DMS79 treated with DMSO at 0.1 percent for 48 hours (cell line): Measurements from ENCODE around the gene CLEC3B.
"Not testable (repeated sequence)": the region's sequence is repeated elsewhere in the genome, so short reads cannot be mapped to it uniquely, and the experiment has no call there.

Source experiments
- DNase-seq: peaks from one replicate; lab custom pipeline; 2025; lab: John Stamatoyannopoulos, UW

Gene CLEC3B

GRCh38 chr3:45026038-45026437 lies at the start of gene CLEC3B:
Gene CLEC3B, plus strand, starts transcription at chr3:45026303. Its CDS starts 60 bp downstream, at chr3:45026363.
- DNase-seq, result no peak

- peak; percentile 17 for DNase-seq
Measured at GRCh38 chr3:44981220-44981619, 44.9 kb upstream of the CLEC3B start.

- DNase-seq, result no peak
Measured at GRCh38 chr3:44981751-44982150, 44.4 kb upstream of the CLEC3B start.

GRCh38 chr3:44982817-44983216 lies 43.3 kb upstream of the CLEC3B start:
- DNase-seq, result no peak

GRCh38 chr3:44983484-44983941 lies 42.6 kb upstream of the CLEC3B start:
- peak; percentile 67 for DNase-seq

- peak; percentile 6 for DNase-seq
Measured at GRCh38 chr3:44984335-44984734, 41.8 kb upstream of the CLEC3B start.

- not testable (repeated sequence) for DNase-seq
Measured at GRCh38 chr3:44986330-44986729, 39.8 kb upstream of the CLEC3B start.

GRCh38 chr3:44987332-44987731 lies 38.8 kb upstream of the CLEC3B start:
- DNase-seq, result no peak

- no peak for DNase-seq
Measured at GRCh38 chr3:44988073-44988472, 38.0 kb upstream of the CLEC3B start.

GRCh38 chr3:44989141-44989540 lies 37.0 kb upstream of the CLEC3B start:
- no peak for DNase-seq

- no peak for DNase-seq
Measured at GRCh38 chr3:44989636-44990373, 36.3 kb upstream of the CLEC3B start.

GRCh38 chr3:44991326-44991725 lies 34.8 kb upstream of the CLEC3B start:
- DNase-seq, result no peak

- DNase-seq, result no peak
Measured at GRCh38 chr3:44992555-44993470, 33.3 kb upstream of the CLEC3B start.

GRCh38 chr3:44993471-44994205 lies 32.5 kb upstream of the CLEC3B start:
- DNase-seq, result no peak

GRCh38 chr3:44995142-44995770 lies 30.8 kb upstream of the CLEC3B start:
- DNase-seq, result peak; percentile 68

GRCh38 chr3:44996556-44996969 lies 29.5 kb upstream of the CLEC3B start:
- DNase-seq, result no peak

- peak; percentile 8 for DNase-seq
Measured at GRCh38 chr3:44999782-45000181, 26.3 kb upstream of the CLEC3B start.

GRCh38 chr3:45000823-45001222 lies 25.3 kb upstream of the CLEC3B start:
- DNase-seq, result no peak

- no peak for DNase-seq
Measured at GRCh38 chr3:45001738-45002137, 24.4 kb upstream of the CLEC3B start.

- no peak for DNase-seq
Measured at GRCh38 chr3:45002139-45002660, 23.9 kb upstream of the CLEC3B start.

GRCh38 chr3:45002720-45003119 lies 23.4 kb upstream of the CLEC3B start:
- DNase-seq, result no peak
